ENCODE results near the gene FBXO15.

The FBXO15 gene

DNA sequence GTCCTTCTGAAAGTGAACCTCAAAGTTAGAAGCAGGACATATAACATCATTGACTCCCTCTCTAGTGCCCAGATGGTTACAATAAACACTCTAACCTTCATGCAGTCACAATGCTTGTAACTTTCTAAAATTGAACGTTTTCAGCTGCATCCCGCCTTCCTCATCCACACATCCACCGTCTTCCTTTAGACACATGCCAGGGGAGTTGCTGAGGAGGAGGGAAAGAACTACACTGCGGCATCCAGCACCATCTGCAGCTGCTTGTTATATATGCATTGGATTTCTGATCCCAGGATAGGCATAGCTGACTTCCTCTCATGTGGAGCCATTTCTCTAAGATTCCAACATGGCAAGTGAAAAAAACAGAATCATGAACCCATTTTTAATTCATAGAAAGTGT, 96.8 kb downstream of the FBXO15 start:
- DNase-seq: no peak

DNA sequence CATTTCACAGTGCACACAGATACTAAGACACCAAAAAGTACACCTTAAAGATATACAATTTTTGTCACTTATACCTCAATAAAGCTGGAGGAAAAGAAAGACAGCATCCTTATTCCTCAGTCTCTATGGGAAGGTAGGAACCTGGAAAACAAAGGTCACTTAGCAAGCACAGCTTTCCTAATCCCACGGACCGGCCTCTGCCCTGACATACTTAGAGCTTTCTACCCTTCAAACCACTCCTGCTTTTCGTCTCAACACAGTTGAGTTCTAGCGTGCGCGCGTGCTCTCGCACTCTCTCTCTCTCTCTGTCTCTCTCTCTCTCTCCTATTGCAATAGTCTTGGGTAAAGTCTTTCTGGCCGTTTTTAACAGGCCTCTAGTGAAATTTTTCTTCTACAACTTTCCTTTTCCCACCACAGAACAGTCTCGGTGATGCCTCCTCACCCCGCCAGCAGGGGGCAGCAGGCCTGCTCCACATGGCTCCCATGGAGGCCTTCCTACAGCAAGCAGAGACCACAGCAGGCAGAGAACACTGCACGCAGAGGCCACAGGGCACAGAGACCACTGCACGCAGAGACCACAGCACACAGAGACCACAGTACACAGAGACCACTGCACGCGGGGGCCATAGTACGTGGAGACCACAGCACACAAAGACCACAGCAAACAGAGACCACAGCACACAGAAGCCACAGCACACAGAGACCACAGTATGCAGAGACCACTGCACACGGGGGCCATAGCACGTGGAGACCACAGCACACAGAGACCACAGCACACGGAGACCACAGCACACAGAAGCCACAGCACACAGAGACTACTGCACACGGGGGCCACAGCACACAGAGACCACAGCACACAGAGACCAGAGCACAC, 106.9 kb downstream of the FBXO15 start:
- DNase-seq: peak in 1 of 2 experiments; percentile 44

DNA sequence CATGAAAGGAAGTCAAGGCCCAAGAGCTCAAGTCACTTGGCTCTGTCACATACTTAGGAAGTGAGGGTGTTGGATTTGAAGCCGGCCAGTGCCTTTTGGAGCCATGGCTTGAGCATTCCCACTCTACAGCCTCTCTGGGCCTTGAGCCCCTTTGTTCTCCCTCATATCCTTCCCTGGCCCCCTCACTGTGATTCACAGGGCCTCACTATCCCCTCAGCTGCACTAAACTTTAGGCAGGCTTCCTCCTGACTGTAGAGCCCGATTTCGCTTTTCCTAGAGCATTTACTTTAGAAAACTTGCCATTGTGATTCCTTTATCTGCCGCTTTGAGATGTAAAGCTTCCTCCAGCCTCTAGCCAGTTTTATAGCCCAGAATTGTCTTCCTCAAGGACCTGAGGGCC, 107.6 kb downstream of the FBXO15 start:
- DNase-seq: no peak

DNA sequence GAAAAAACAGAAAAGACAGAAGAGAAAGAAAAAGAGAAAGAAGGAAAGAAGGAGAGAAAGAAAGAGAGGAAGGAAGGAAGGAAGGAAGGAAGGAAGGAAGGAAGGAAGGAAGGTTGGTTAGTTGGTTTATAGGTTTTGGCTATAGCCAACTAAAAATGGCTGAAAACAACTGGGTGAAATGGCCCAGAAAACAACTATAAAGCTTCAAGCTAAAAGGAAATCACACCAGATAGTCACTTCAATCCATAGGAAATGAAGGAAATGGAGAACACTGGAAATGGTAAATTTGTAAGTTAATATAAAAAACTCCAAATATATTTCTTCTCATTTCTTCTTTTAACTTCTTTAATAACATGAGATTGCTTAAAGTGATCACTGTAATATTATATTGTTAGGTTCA, 118.5 kb downstream of the FBXO15 start:
- no peak for DNase-seq

Measured in NCI-H524 (cell line).